K562 (cell line): ENCODE results near the gene ALG1. TPM values are rescaled to one million over a fixed set of nuclear protein-coding genes. Genes with fewer than 3 reads are reported as not detected.

Source experiments
- ATAC-seq: fragments of 200-7000 bp; cut with Tn5 transposase; 3 replicates; pipeline ENCODE4 v1.9.1; 2020; ENCODE audit warnings: moderate library complexity
- BruUV-seq: library from RNA; stranded (reverse); fragments of 400-500 nt; replicated peaks from 2 replicates; lab custom pipeline; 2021; lab: Mats Ljungman, UMichigan
- CTCF ChIA-PET: fragments of 300-600 bp; formaldehyde crosslinking; extraction: SDS; loops from one replicate; lab custom pipeline; 2021; ENCODE audit warnings: low intra/inter-chr PET ratio; lab: Yijun Ruan, JAX
- POLR2A ChIA-PET: fragments of 300-600, 350-650 bp; sonication (Branson Sonifier 250); formaldehyde crosslinking; extraction: SDS; loops from one replicate; lab custom pipeline; 2021; ENCODE audit warnings: antibody characterized with exemption, inconsistent platforms; lab: Yijun Ruan, JAX
- DNase-seq, 4 experiments: peaks; one replicate each; pipeline versions ENCODE4 v3.0.0 to v3.0.0-alpha.2; 2011 to 2018; ENCODE audit warnings: low spot score in 3 of 4, mixed read lengths in 3 of 4; ENCODE audit errors: extremely low read depth in 1 of 4
- FAIRE-seq: peaks from 2 replicates; lab custom pipeline; 2011; peaks lifted over from hg19 to GRCh38; lab: Jason Lieb, UNC
- H2AFZ ChIP-seq: 2 replicates; pipeline ENCODE4 v1.6.0; 2011; ENCODE audit warnings: low read depth, low read length, control low read depth, inconsistent platforms
- H3K27ac ChIP-seq: fragments of 200-600 bp; 3 replicates; pipeline ENCODE4 v1.8.0; 2011; ENCODE audit warnings: low read depth, mild to moderate bottlenecking, control low read depth, inconsistent platforms, low read length, moderate library complexity, mixed read lengths; ENCODE audit errors: extremely low read depth
- H3K27me3 ChIP-seq, 2 experiments: fragments of 300-600 bp in 1 of 2; 2 replicates in 1 of 2; 3 replicates in 1 of 2; pipeline versions ENCODE4 v1.6.0 to v1.8.0; 2011; ENCODE audit warnings: inconsistent platforms in 2 of 2, low read length in 2 of 2, mild to moderate bottlenecking in 1 of 2, mixed read lengths in 1 of 2, moderate library complexity in 1 of 2; ENCODE audit not compliant: control insufficient read depth in 2 of 2, insufficient read depth in 2 of 2
- H3K36me3 ChIP-seq: fragments of 300-600 bp; 3 replicates; pipeline ENCODE4 v1.8.0; 2011; ENCODE audit warnings: mild to moderate bottlenecking, low read length, inconsistent platforms; ENCODE audit not compliant: control insufficient read depth, insufficient read depth
- H3K4me1 ChIP-seq, 2 experiments: fragments of 200-600 bp in 1 of 2; replicated peaks in 1 of 2; 2 replicates in 1 of 2; 3 replicates in 1 of 2; pipeline versions ENCODE4 v1.5.1 to v1.8.0; 2011; ENCODE audit warnings: inconsistent platforms in 2 of 2, low read length in 2 of 2, mild to moderate bottlenecking in 1 of 2, mixed read lengths in 1 of 2, moderate library complexity in 1 of 2; ENCODE audit not compliant: control insufficient read depth in 2 of 2, insufficient read depth in 2 of 2
- H3K4me2 ChIP-seq: 2 replicates; pipeline ENCODE4 v1.6.1; 2011; ENCODE audit warnings: low read length, control low read depth, inconsistent platforms, mixed read lengths; ENCODE audit not compliant: insufficient read depth
- H3K4me3 ChIP-seq: fragments of 200-600 bp; sonication (generic), shearing (Covaris generic); 2 replicates; pipeline ENCODE4 v1.5.1; 2016; ENCODE audit warnings: control low read depth, inconsistent platforms
- H3K79me2 ChIP-seq: fragments of 200-600 bp; 3 replicates; pipeline ENCODE4 v1.8.0; 2011; ENCODE audit warnings: low read length, inconsistent platforms; ENCODE audit not compliant: control insufficient read depth, insufficient read depth
- H3K9ac ChIP-seq, 2 experiments: 2 replicates each; pipeline versions ENCODE4 v1.6.0 to v1.6.1; 2011; ENCODE audit warnings: low read depth in 2 of 2, low read length in 2 of 2, control low read depth in 1 of 2, inconsistent platforms in 1 of 2, mild to moderate bottlenecking in 1 of 2, mixed read lengths in 1 of 2; ENCODE audit not compliant: insufficient read depth in 1 of 2
- H3K9me1 ChIP-seq: one replicate; pipeline ENCODE4 v1.6.0; 2011; ENCODE audit warnings: inconsistent platforms, mild to moderate bottlenecking, low read length, moderate library complexity; ENCODE audit not compliant: control insufficient read depth, insufficient read depth
- H3K9me3 ChIP-seq: replicated peaks from 2 replicates; pipeline ENCODE4 v1.5.1; 2011; ENCODE audit warnings: low read depth, low read length, inconsistent platforms; ENCODE audit not compliant: control insufficient read depth, insufficient read depth
- H4K20me1 ChIP-seq: replicated peaks from 2 replicates; pipeline ENCODE4 v1.6.1; 2011; ENCODE audit warnings: low read length, inconsistent platforms, mixed read lengths; ENCODE audit not compliant: control insufficient read depth, insufficient read depth
- CHD7 ChIP-seq: fragments of 200-600 bp; sonication (generic); IDR thresholded peaks from one replicate; pipeline ENCODE4 v1.6.1; 2012; ENCODE audit warnings: mild to moderate bottlenecking, low read depth, low read length, inconsistent platforms
- FOXO4 ChIP-seq: fragments of 450-650 bp; formaldehyde crosslinking; IDR thresholded peaks from 2 replicates; pipeline ENCODE4 v1.4.0; 2020; ENCODE audit warnings: mild to moderate bottlenecking, moderate library complexity
- STAT5B ChIP-seq: fragments of 250-450 bp; sonication (Bioruptor Pico); IDR thresholded peaks from 2 replicates; pipeline ENCODE4 v1.8.0; 2021; ENCODE audit warnings: mild to moderate bottlenecking, inconsistent platforms
- WGBS: fragments of 100-300 bp; shearing (Covaris generic); methylation state at CpG from one replicate; pipeline ENCODE4 v1.1.6; 2016; ENCODE audit warnings: low coverage, mixed read lengths; ENCODE audit not compliant: insufficient coverage; ENCODE audit errors: missing lambda C conversion rate; 5-methylcytosine and 5-hydroxymethylcytosine counted together
- in situ Hi-C: fragments of 300-500 bp; cut with MboI; formaldehyde crosslinking; loops from 4 replicates; pipeline ENCODE4 v1.15.0; 2018; ENCODE audit warnings: inconsistent platforms, mixed read lengths
- intact Hi-C: fragments of 100-400 bp; cut with micrococcal nuclease; formaldehyde crosslinking; loops from 2 replicates; pipeline ENCODE4 v1.14.2; 2022
- polyA plus RNA-seq, 8 experiments: library from polyadenylated mRNA; depleted of rRNA in 4 of 8; stranded (reverse) in 5 of 8; unstranded in 3 of 8; fragments of >200 nt; fragmentation: Nextera tagmentation in 2 of 8; fragmentation: Illumina TruSeq in 1 of 8; extraction: Ambion mirVana in 2 of 8; extraction: Trizol in 1 of 8; gene quantifications; 2 replicates each; pipeline versions ENCODE4 v1.2.1 to v1.2.3, GENCODE V29; 2011 to 2014; ENCODE audit warnings: inconsistent platforms in 1 of 8, missing spikeins in 1 of 8
- total RNA-seq, 7 experiments: library from RNA; depleted of rRNA in 6 of 7; stranded (reverse); fragments of >200 nt in 6 of 7; fragmentation: Illumina TruSeq in 2 of 7; extraction: Trizol in 2 of 7; gene quantifications; 2 replicates each; pipeline versions ENCODE4 v1.2.1 to v1.2.3, GENCODE V29; 2011 to 2021; ENCODE audit warnings: low replicate concordance in 1 of 7
- TF ChIP-seq, protein P1 (sequence below), 2 experiments: fragments of 450-650 bp in 1 of 2; sonication (generic) in 1 of 2; formaldehyde crosslinking; conservative IDR thresholded peaks; 2 replicates each; pipeline versions ENCODE4 v1.4.0 to v1.8.1; 2020 to 2022; ENCODE audit warnings: mild to moderate bottlenecking in 1 of 2, missing genetic modification reagents in 1 of 2

Gene ALG1
- total and polyA plus RNA-seq, 9 of the 15 experiments (the other 6 are each of a cell fraction or from before 2014, with no cell fraction given) = 1.1 to 26.4 (median 18.3) TPM

DNA sequence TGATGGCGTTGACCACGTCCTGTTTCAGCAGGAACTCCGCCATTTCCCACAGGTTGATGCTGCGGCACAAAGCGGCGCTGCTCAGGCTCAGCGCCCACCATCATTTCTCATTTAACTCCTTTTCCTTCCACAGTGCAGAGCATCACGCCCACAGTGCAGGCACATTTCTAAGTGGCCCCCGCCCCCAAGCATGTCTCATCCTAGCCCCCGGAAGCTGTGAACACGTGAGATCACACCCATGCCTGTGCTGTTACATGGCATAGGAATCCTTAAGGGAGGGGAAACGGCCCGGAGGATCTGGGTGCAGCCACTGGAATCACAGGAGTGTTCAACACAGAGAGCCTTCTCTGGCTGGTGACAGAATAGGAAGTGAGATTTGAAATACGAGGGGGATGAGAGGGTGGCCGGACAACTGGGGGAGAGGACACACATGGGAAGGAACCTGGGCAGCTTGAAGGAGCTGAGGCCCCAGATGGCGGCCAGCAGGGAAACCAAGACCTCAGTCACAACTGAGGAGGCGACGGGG is 42.6 kb upstream of the ALG1 start:
- H3K27ac ChIP-seq = no peak overlapping the region
- ChIA-PET CTCF (no interaction called here), POLR2A (no interaction called here)
- 65% methylated on average over 18 of the region's 18 CpGs for WGBS
- H3K9ac ChIP-seq = no peak overlapping the region; a peak in 1 of 4 replicates
- no peak overlapping the region for H3K4me2 ChIP-seq
- H4K20me1 ChIP-seq = no peaks in the 10 kb centered on the region
- H3K9me1 ChIP-seq = no peaks in the 10 kb centered on the region
- no peaks in the 10 kb centered on the region for H3K79me2 ChIP-seq
- no peaks in the 10 kb centered on the region for H3K36me3 ChIP-seq
- no peak for DNase-seq
- no peak overlapping the region for H2AFZ ChIP-seq
- in situ Hi-C loops (no loop called here), intact Hi-C loops (no loop called here)
- no TSS peak for BruUV-seq
- no peaks in the 10 kb centered on the region for H3K27me3 ChIP-seq
- H3K9me3 ChIP-seq = no peaks in the 10 kb centered on the region
- ATAC-seq = no peak
- FAIRE-seq = no peak
- H3K4me3 ChIP-seq = no peak overlapping the region
- peaks cover 7 to 16% of the 10 kb centered on the region in 2 experiments; a peak in 3 of 5 replicates for H3K4me1 ChIP-seq
- no peak for TF ChIP-seq STAT5B (CRISPR knock-in tag)
- TF ChIP-seq, protein P1, sequence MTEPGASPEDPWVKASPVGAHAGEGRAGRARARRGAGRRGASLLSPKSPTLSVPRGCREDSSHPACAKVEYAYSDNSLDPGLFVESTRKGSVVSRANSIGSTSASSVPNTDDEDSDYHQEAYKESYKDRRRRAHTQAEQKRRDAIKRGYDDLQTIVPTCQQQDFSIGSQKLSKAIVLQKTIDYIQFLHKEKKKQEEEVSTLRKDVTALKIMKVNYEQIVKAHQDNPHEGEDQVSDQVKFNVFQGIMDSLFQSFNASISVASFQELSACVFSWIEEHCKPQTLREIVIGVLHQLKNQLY (CRISPR knock-in tag; conservative IDR thresholded peaks at IDR 0.05) = no peak
- TF ChIP-seq CHD7 = no peak
- no peak for TF ChIP-seq FOXO4 (CRISPR knock-in tag)
